Mucosa of stomach (tissue), 1 donor: ENCODE measurements around the gene GFY.

Experiments used
- H3K27me3 ChIP-seq: one replicate; pipeline ENCODE4 v1.7.0; 2013; ENCODE audit warnings: mild to moderate bottlenecking, low read length; ENCODE audit not compliant: control insufficient read depth, insufficient read depth
- H3K36me3 ChIP-seq: one replicate; pipeline ENCODE4 v1.7.0; 2013; ENCODE audit warnings: low read length; ENCODE audit not compliant: control insufficient read depth, insufficient read depth
- H3K4me1 ChIP-seq: one replicate; pipeline ENCODE4 v1.7.0; 2013; ENCODE audit warnings: mild to moderate bottlenecking, low read length; ENCODE audit not compliant: control insufficient read depth, insufficient read depth
- H3K4me3 ChIP-seq: one replicate; pipeline ENCODE4 v1.7.0; 2013; ENCODE audit warnings: low read length
- H3K9ac ChIP-seq: one replicate; pipeline ENCODE4 v1.7.0; 2013; ENCODE audit warnings: mild to moderate bottlenecking, low read length, moderate library complexity
- H3K9me3 ChIP-seq: one replicate; pipeline ENCODE4 v1.7.0; 2013; ENCODE audit warnings: mild to moderate bottlenecking, low read length, moderate library complexity; ENCODE audit not compliant: control insufficient read depth
- donor health status: Pancreatic carcinoma.

GFY gene

GRCh38 chr19:49423071-49423984, 1.9 kb upstream of the GFY start, which contains the start of gene PTH2:
TSS of gene PTH2 (minus strand) at chr19:49423441. CDS start at chr19:49423339, 102 bp downstream.
- H3K9me3 ChIP-seq: no peaks in the 10 kb centered on the region
- H3K9ac ChIP-seq: no peak within 1 kb of the TSS
- H3K4me3 ChIP-seq: no peak within 1 kb of the TSS

GRCh38 chr19:49423985-49424303, 1.2 kb upstream of the GFY start:
- Histone ChIP-seq H3K9me3 (no peaks in the 10 kb centered on the region), H3K36me3 (no peaks in the 10 kb centered on the region), H3K27me3 (peaks cover 97% of the 10 kb centered on the region), H3K4me1 (peaks cover 16% of the 10 kb centered on the region), H3K4me3 (no peak overlapping the region), H3K9ac (no peak overlapping the region)

More at GRCh38 chr19:49423071-49423984, 1.9 kb upstream of the GFY start, which contains the start of gene PTH2:
- Histone ChIP-seq H3K36me3 (no peaks in the 10 kb centered on the region), H3K4me1 (peaks cover 14% of the 10 kb centered on the region), H3K27me3 (peaks cover 94% of the 10 kb centered on the region)

- H3K9ac ChIP-seq: no peak overlapping the region
- no peaks in the 10 kb centered on the region for H3K9me3 ChIP-seq
- H3K27me3 ChIP-seq: peaks cover 97% of the 10 kb centered on the region
- no peak overlapping the region for H3K4me3 ChIP-seq
- no peaks in the 10 kb centered on the region for H3K36me3 ChIP-seq
- peaks cover 14% of the 10 kb centered on the region for H3K4me1 ChIP-seq
Observed at GRCh38 chr19:49425922-49426592, 869 bp downstream of the GFY start.

- Histone ChIP-seq H3K9me3 (no peaks in the 10 kb centered on the region), H3K4me1 (peaks cover 8% of the 10 kb centered on the region), H3K9ac (no peak overlapping the region), H3K36me3 (no peaks in the 10 kb centered on the region), H3K27me3 (peaks cover 97% of the 10 kb centered on the region), H3K4me3 (no peak overlapping the region)
Observed at GRCh38 chr19:49427339-49427738, 2.2 kb downstream of the GFY start.

GRCh38 chr19:49427855-49428546, 2.8 kb downstream of the GFY start:
- Histone ChIP-seq H3K4me1 (peaks cover 8% of the 10 kb centered on the region), H3K9me3 (no peaks in the 10 kb centered on the region), H3K27me3 (peaks cover 97% of the 10 kb centered on the region), H3K9ac (no peak overlapping the region), H3K4me3 (no peak overlapping the region), H3K36me3 (no peaks in the 10 kb centered on the region)

- Histone ChIP-seq H3K36me3 (no peaks in the 10 kb centered on the region), H3K9ac (no peak overlapping the region), H3K9me3 (no peaks in the 10 kb centered on the region), H3K4me1 (peaks cover 8% of the 10 kb centered on the region), H3K27me3 (peaks cover 97% of the 10 kb centered on the region), H3K4me3 (no peak overlapping the region)
Observed at GRCh38 chr19:49428547-49429451, 3.6 kb downstream of the GFY start.

GRCh38 chr19:49430172-49430677, 5.0 kb downstream of the GFY start:
- Histone ChIP-seq H3K4me1 (peaks cover 8% of the 10 kb centered on the region), H3K36me3 (no peaks in the 10 kb centered on the region), H3K9me3 (no peaks in the 10 kb centered on the region)

GRCh38 chr19:49430678-49431329, 5.6 kb downstream of the GFY start:
- H3K27me3 ChIP-seq: peaks cover 99% of the 10 kb centered on the region

More at GRCh38 chr19:49430172-49430677, 5.0 kb downstream of the GFY start:
- peaks cover 99% of the 10 kb centered on the region for H3K27me3 ChIP-seq
- H3K4me3 ChIP-seq: no peak overlapping the region
- H3K9ac ChIP-seq: no peak overlapping the region

GRCh38 chr19:49431330-49431749, 6.2 kb downstream of the GFY start:
- Histone ChIP-seq H3K36me3 (no peaks in the 10 kb centered on the region), H3K27me3 (peaks cover 99% of the 10 kb centered on the region), H3K9ac (no peak overlapping the region), H3K4me3 (no peak overlapping the region), H3K9me3 (no peaks in the 10 kb centered on the region), H3K4me1 (peaks cover 8% of the 10 kb centered on the region)

More at GRCh38 chr19:49430678-49431329, 5.6 kb downstream of the GFY start:
- no peaks in the 10 kb centered on the region for H3K9me3 ChIP-seq
- no peak overlapping the region for H3K9ac ChIP-seq
- H3K36me3 ChIP-seq: no peaks in the 10 kb centered on the region
- peaks cover 8% of the 10 kb centered on the region for H3K4me1 ChIP-seq
- H3K4me3 ChIP-seq: no peak overlapping the region

- Histone ChIP-seq H3K36me3 (no peaks in the 10 kb centered on the region), H3K4me1 (peaks cover 8% of the 10 kb centered on the region), H3K9me3 (no peaks in the 10 kb centered on the region), H3K4me3 (no peak overlapping the region), H3K27me3 (peaks cover 99% of the 10 kb centered on the region), H3K9ac (no peak overlapping the region)
Observed at GRCh38 chr19:49432141-49433073, 7.2 kb downstream of the GFY start.
